A549 treated with AZD9567 at 1 μM for 4 hours (cell line): Measurements from ENCODE around the gene ONECUT3. TPM values are rescaled to one million over a fixed set of nuclear protein-coding genes. Genes with fewer than 3 reads are reported as not detected.

ENCODE experiments used
- total RNA-seq: library from RNA; stranded (reverse); fragments of 200-300 nt; extraction: Qiagen RNA extraction; gene quantifications from 5 replicates; pipeline ENCODE4 v1.2.3, GENCODE V29; 2022; ENCODE audit not compliant: insufficient read depth

Gene ONECUT3
- 0.01 TPM in 1 of 5 replicates, not detected in the others for total RNA-seq

DNA sequence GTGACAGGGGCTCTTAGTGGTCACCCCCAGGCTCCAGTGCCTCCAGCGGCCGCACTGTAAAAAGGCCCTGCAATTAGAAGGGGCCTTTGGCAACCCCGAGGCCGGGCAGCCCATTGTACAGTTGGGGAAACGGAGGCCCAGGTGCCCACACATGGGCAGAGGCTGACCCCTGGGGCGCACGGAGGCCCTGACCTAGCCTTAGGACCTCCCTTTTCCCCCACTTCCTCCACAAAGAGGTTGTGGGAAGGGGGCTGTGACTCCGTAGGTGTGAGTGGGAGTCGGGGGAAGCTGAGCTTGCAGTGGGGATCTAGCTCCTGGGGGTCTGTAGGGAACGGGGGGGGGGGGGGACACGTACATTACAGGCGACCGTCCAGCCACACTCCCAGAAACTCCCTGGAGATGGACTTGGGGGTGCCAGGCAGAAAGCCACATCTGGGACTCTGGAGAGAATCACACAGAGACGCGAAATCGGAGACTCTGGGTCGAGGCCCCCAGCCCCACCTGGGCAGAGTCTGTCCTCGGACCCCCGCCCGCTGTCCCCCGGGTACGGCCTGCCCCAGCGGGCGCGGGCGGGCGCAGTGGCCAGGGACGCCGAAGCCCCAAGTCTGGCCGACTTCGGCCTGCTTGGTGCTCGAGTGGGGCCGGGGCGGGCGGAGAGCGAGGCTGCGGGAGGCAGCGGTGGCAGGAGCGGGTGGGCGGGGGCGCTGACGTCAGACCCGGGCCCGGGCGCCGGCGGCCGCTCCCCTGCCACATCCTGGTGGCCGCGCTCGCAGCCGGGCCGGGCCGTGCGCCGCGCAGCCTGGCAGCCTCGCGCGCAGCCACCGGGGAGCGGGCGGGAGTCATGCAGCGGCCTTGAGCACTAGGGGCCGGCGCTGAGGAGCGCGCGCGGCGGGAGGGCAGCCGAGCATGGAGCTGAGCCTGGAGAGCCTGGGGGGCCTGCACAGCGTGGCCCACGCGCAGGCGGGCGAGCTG is at the start of gene ONECUT3:
TSS of gene ONECUT3 (plus strand) at position 750 of the 972 bp plus-strand sequence. CDS start at position 907, 157 bp downstream.

DNA sequence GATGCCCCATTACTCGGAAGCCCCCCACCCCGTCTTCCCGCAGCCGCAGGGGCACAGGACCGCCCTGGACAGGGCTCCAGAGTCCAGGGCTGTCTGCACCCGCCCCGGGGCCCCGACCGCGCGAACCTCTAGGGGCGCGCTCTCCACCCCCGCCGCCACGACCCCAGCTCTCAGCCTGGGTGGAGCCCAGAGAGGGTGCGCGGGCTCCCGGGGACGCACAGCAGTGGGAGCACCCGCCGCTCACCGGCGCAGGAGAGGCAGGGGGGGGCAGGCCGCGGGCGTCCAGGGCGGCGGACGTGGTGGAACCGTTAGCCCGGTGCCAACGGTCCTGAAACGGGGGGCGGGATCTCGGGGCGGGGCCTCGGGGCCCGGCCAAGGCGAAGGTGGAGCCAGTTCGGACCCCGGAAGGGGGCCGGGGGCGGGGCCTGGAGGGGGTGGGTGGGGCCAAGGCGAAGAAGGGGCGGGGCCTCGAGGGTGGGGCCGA is 58.7 kb downstream of the ONECUT3 start, which contains the start of gene ATP8B3:
TSS of gene ATP8B3 (minus strand) at position 335 of the 484 bp plus-strand sequence. CDS start 540 bp downstream, outside the sequence.

Other genes starting within 250 kb of the ONECUT3 start
- gene ADAMTSL5, start 240.5 kb upstream of the ONECUT3 start, total RNA-seq, result 3.1 to 7.3 TPM (median 3.5 TPM) in 5 replicates
- gene PLK5, start 229.4 kb upstream of the ONECUT3 start, total RNA-seq, result 0.03 to 0.06 TPM (median 0.03 TPM) in 3 of 5 replicates, not detected in the others
- gene MEX3D, start 185.2 kb upstream of the ONECUT3 start, total RNA-seq, result 5.3 to 12.8 TPM (median 11.7 TPM) in 5 replicates
- gene MBD3, start 160.6 kb upstream of the ONECUT3 start, total RNA-seq, result 33.3 to 54.0 TPM (median 45.6 TPM) in 5 replicates
- 117 to 187 TPM (median 177 TPM) in 5 replicates for gene UQCR11, start 148.0 kb upstream of the ONECUT3 start, total RNA-seq
- gene TCF3, start 100.9 kb upstream of the ONECUT3 start, total RNA-seq, result 55.6 to 70.1 TPM (median 64.7 TPM) in 5 replicates
- gene ATP8B3, start 58.8 kb downstream of the ONECUT3 start, total RNA-seq, result 2.8 to 3.6 TPM (median 3.1 TPM) in 5 replicates
- gene REXO1, start 95.0 kb downstream of the ONECUT3 start, total RNA-seq, result 13.3 to 22.4 TPM (median 19.1 TPM) in 5 replicates
- gene KLF16, start 110.1 kb downstream of the ONECUT3 start, total RNA-seq, result 19.6 to 32.8 TPM (median 29.1 TPM) in 5 replicates
- gene ABHD17A, start 132.0 kb downstream of the ONECUT3 start, total RNA-seq, result 15.9 to 41.3 TPM (median 38.5 TPM) in 5 replicates
- gene ADAT3, start 151.9 kb downstream of the ONECUT3 start, total RNA-seq, result 1.3 to 6.9 TPM (median 5.5 TPM) in 5 replicates
- gene SCAMP4, start 151.9 kb downstream of the ONECUT3 start, total RNA-seq, result 49.8 to 57.3 TPM (median 55.6 TPM) in 5 replicates
- gene CSNK1G2, start 187.7 kb downstream of the ONECUT3 start, total RNA-seq, result 42.0 to 51.9 TPM (median 49.1 TPM) in 5 replicates